PC-9 (cell line): Measurements from ENCODE around the gene PHYKPL.

Experiments
- CTCF ChIP-seq: fragments of 200-600 bp; sonication (generic); conservative IDR thresholded peaks from 2 replicates; pipeline ENCODE4 v1.6.1; 2017; ENCODE audit warnings: mixed run types, antibody characterized with exemption, mild to moderate bottlenecking, moderate library complexity
- EZH2 ChIP-seq: fragments of 200-600 bp; sonication (generic); IDR thresholded peaks from 2 replicates; pipeline ENCODE4 v1.8.0; 2017; ENCODE audit warnings: antibody characterized with exemption, low read depth

- TF ChIP-seq CTCF (no peak), EZH2 (no peak)
Measured at GRCh38 chr5:178271726-178272479, 39.3 kb upstream of the PHYKPL start.
